Fibroblast of peridontal ligament (primary cell): ENCODE results near the gene GPATCH8.

ENCODE experiments used
- DNase-seq: peaks from one replicate; pipeline ENCODE4 v3.0.0-alpha.2; 2010; ENCODE audit errors: extremely low read depth

The GPATCH8 gene

GRCh38 chr17:44451016-44451627 lies 52.1 kb downstream of the GPATCH8 start:
- no peak for DNase-seq

- no peak for DNase-seq
Measured at GRCh38 chr17:44448412-44448811, 54.8 kb downstream of the GPATCH8 start.

GRCh38 chr17:44444735-44445105 lies 58.5 kb downstream of the GPATCH8 start:
- DNase-seq = peak; percentile 56

- no peak for DNase-seq
Measured at GRCh38 chr17:44442806-44443205, 60.4 kb downstream of the GPATCH8 start.

- no peak for DNase-seq
Measured at GRCh38 chr17:44439168-44439567, 64.0 kb downstream of the GPATCH8 start.

GRCh38 chr17:44438636-44439035 lies 64.6 kb downstream of the GPATCH8 start:
- no peak for DNase-seq

GRCh38 chr17:44436336-44436735 lies 66.9 kb downstream of the GPATCH8 start:
- DNase-seq = no peak

GRCh38 chr17:44432254-44433157 lies 70.7 kb downstream of the GPATCH8 start:
- DNase-seq = no peak

- no peak for DNase-seq
Measured at GRCh38 chr17:44424828-44425461, 78.3 kb downstream of the GPATCH8 start.

GRCh38 chr17:44417553-44417952 lies 85.7 kb downstream of the GPATCH8 start:
- DNase-seq = peak; percentile 70

- DNase-seq = no peak
Measured at GRCh38 chr17:44416558-44417289, 86.5 kb downstream of the GPATCH8 start.

- no peak for DNase-seq
Measured at GRCh38 chr17:44414394-44415155, 88.6 kb downstream of the GPATCH8 start.

- DNase-seq = no peak
Measured at GRCh38 chr17:44409309-44410028, 93.7 kb downstream of the GPATCH8 start.

- no peak for DNase-seq
Measured at GRCh38 chr17:44408786-44409185, 94.4 kb downstream of the GPATCH8 start.

- no peak for DNase-seq
Measured at GRCh38 chr17:44402564-44403172, 100.5 kb downstream of the GPATCH8 start.

- DNase-seq = peak; percentile 52
Measured at GRCh38 chr17:44400226-44400847, 102.9 kb downstream of the GPATCH8 start.

- no peak for DNase-seq
Measured at GRCh38 chr17:44398692-44399691, 104.2 kb downstream of the GPATCH8 start.
